GDM1 (cell line): Measurements from ENCODE around the gene PTPRN2.

Experiments
- DNase-seq: peaks from one replicate; lab custom pipeline; 2025; lab: John Stamatoyannopoulos, UW

The PTPRN2 gene

GRCh38 chr7:157635669-157636068 is 952.0 kb downstream of the PTPRN2 start:
- DNase-seq, result no peak

- no peak for DNase-seq
Observed at GRCh38 chr7:157635148-157635500, 952.5 kb downstream of the PTPRN2 start.

GRCh38 chr7:157634401-157635147 is 953.0 kb downstream of the PTPRN2 start:
- no peak for DNase-seq

GRCh38 chr7:157633465-157634185 is 954.0 kb downstream of the PTPRN2 start:
- no peak for DNase-seq

- no peak for DNase-seq
Observed at GRCh38 chr7:157630301-157630853, 957.2 kb downstream of the PTPRN2 start.

- DNase-seq, result no peak
Observed at GRCh38 chr7:157628456-157628855, 959.2 kb downstream of the PTPRN2 start.

- no peak for DNase-seq
Observed at GRCh38 chr7:157627646-157628045, 960.0 kb downstream of the PTPRN2 start.

GRCh38 chr7:157627033-157627432 is 960.6 kb downstream of the PTPRN2 start:
- DNase-seq, result no peak

GRCh38 chr7:157625973-157626742 is 961.5 kb downstream of the PTPRN2 start:
- no peak for DNase-seq

- DNase-seq, result no peak
Observed at GRCh38 chr7:157623556-157623955, 964.1 kb downstream of the PTPRN2 start.

- DNase-seq, result no peak
Observed at GRCh38 chr7:157622408-157623205, 965.0 kb downstream of the PTPRN2 start.

GRCh38 chr7:157622000-157622399 is 965.6 kb downstream of the PTPRN2 start:
- no peak for DNase-seq

- no peak for DNase-seq
Observed at GRCh38 chr7:157621131-157621681, 966.4 kb downstream of the PTPRN2 start.

- no peak for DNase-seq
Observed at GRCh38 chr7:157620616-157621015, 967.0 kb downstream of the PTPRN2 start.

GRCh38 chr7:157619753-157620525 is 967.7 kb downstream of the PTPRN2 start:
- no peak for DNase-seq

GRCh38 chr7:157618823-157619606 is 968.6 kb downstream of the PTPRN2 start:
- no peak for DNase-seq

GRCh38 chr7:157618091-157618726 is 969.4 kb downstream of the PTPRN2 start:
- DNase-seq, result no peak

GRCh38 chr7:157617401-157617800 is 970.2 kb downstream of the PTPRN2 start:
- no peak for DNase-seq

- DNase-seq, result no peak
Observed at GRCh38 chr7:157616931-157617330, 970.7 kb downstream of the PTPRN2 start.
